Skin of body (tissue), 2 donors: ENCODE measurements around the gene KLHL18. TPM values are rescaled to one million over a fixed set of nuclear protein-coding genes. Genes with fewer than 3 reads are reported as not detected.
"Not testable (repeated sequence)": the region's sequence is repeated elsewhere in the genome, so short reads cannot be mapped to it uniquely, and the experiment has no call there.

Source experiments
- DNase-seq: peaks from one replicate; lab custom pipeline; 2025; lab: John Stamatoyannopoulos, UW
- total RNA-seq: library from RNA; depleted of rRNA; stranded (reverse); fragments of >200 nt; gene quantifications from one replicate; pipeline ENCODE4 v1.2.3, GENCODE V29; 2014

The KLHL18 gene
- total RNA-seq: 14.0 TPM

DNA sequence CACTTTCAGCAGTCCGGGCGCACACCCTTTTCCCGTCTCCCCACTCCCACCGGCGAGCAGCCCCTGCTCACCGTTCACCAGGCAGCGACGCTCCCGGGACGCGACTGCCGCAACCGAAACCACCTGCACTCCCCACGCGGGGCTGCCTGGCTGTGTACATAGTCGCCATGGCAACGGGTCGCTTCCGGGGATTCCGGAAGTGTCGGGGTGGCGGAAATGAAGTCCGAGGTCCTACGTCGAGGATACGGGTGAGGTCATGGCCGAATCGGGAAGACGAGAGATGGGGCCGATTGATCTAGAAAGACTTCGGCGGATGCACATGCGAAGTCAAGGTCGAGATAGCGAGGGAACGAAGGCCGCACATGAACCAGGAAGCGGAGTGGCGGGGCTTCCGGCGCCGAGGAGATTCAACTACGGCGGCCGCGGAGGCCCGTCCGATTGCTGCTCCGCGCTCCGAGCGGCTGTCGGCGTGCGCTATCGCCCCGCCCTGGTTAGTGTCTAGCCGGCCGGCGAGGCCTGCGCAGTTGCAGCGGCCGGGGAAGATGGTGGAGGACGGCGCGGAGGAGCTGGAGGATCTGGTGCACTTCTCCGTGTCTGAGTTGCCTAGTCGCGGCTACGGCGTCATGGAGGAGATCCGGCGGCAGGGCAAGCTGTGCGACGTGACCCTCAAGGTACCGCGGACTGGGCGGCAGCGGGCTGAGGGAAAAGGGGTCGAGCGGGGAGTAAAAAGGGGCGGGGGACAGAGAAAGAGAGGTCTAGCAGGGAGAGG is at the start of gene KLHL18, which contains the start of gene KIF9:
KLHL18 (plus strand) TSS at position 521 of the 769 bp plus-strand sequence; CDS start at position 543, 22 bp downstream.
KIF9 (minus strand) TSS at position 376 of the 769 bp plus-strand sequence. CDS start 5,425 bp downstream, outside the sequence.
- DNase-seq: peak; percentile 94

DNA sequence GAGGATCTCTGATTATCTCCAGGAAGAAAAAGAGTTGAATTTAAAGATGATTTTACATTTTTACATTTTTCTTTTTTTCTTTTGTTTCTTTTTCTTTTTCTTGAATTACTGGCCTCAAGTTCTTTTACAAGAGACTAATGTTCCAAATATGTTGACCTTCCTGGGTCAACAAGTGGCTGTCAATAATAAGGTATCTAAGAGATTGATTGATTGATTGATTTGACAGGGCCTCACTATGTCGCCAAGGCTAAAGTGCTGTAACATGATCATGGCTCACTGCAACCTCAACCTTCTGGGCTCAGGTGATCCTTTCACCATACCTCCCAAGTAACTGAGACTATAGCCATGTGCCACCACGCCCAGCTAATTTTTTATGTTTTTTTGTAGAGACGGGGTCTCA is 44.7 kb upstream of the KLHL18 start:
- no peak for DNase-seq

DNA sequence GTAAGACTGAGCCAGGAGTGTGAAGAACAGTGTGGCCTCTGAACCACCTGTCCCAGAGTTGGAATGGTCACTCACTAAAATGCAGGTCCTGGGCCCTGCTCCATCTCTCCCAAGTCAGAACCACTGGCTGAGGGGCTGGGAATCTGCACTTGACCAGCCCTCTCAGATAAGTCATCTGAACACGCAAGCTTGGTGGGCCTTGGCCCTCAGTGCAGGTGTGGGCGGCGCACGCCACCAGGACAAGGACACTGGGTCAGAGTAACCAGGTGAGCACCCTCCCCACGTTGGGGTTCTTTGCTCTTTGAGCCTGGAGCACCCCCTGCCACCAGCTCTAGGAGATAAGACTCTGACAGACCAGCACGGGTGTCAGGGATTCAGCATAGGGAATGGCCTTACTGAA is 42.8 kb upstream of the KLHL18 start:
- no peak for DNase-seq

DNA sequence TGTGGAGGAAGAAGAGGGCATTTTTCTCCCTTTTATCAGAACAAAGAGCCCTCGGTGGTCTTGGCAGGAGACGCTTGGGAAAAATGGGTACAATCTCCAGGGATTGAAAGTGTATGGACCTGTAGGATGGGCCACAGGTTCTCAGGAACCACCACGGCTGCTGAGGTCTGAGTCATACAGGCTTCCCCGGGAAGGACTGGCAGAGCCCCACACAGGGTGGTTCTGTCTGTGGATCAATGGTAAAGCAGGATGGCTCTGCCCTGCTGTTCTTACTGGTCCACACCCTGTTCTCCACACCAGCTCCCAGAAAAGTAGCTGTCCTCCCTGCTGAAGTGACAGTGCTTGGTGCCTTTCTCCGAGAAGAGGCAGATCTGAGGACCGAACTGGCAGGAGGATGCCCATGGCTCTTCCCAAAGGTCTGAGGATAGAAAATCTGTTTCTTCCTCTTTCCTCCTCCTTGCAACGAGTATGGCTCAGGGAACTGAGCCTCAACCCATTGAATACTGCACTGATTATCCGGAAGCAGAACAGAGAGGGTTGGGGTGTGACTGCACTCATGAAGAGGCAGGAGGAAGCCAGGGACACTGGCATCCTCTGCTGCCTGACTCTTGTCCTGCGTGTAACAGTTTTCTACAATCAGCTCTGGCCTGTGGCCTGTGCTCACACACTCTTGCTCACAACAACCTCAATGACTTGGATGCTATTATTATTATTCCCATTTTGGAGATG is 39.2 kb upstream of the KLHL18 start:
- no peak for DNase-seq

DNA sequence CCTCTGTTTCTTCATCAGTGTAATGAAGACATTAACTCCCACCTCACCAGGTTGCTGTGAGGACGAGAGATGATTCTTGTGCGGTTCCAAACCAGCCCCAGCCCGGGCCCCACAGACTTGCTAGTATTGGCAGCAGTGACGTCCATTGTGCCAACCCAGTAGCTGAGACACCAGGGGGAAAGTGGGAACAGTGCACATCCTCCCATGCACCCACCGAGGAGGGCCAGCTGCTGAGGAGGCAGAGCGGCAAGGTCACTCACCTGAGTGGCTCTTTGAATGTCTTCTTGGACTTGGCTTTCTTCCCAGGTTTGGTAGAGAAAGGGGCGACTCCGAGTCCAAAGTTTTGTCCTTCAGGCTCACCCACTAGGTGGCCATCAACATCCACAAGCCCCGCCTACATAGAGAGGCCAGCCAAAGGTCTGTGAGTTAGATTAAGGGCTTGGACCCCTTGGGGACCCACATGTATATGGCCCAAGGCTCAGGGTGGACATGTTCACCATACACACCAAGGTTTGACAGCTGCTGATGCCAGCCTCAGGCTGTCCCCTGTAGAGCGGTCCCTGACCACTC is 38.1 kb upstream of the KLHL18 start:
- no peak for DNase-seq

DNA sequence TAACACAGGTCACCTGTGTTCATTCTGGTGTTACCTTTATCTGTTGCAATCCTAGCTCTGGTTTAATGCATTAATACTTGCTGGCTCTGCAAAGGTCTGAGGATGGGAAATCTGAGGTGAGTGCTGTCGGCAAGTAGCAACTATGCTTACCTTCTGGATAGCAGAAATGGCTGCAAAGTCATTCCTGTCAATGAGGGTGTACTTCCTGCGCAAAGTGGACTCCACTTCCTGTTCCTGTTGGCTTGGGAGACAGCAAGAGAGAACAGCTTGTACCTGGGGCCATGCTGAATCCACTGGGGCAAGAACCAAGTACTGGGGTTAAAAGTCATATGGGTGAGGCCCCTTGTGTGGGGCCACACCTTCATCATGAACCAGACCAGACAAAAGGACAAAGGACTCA is 37.5 kb upstream of the KLHL18 start:
- DNase-seq: no peak

DNA sequence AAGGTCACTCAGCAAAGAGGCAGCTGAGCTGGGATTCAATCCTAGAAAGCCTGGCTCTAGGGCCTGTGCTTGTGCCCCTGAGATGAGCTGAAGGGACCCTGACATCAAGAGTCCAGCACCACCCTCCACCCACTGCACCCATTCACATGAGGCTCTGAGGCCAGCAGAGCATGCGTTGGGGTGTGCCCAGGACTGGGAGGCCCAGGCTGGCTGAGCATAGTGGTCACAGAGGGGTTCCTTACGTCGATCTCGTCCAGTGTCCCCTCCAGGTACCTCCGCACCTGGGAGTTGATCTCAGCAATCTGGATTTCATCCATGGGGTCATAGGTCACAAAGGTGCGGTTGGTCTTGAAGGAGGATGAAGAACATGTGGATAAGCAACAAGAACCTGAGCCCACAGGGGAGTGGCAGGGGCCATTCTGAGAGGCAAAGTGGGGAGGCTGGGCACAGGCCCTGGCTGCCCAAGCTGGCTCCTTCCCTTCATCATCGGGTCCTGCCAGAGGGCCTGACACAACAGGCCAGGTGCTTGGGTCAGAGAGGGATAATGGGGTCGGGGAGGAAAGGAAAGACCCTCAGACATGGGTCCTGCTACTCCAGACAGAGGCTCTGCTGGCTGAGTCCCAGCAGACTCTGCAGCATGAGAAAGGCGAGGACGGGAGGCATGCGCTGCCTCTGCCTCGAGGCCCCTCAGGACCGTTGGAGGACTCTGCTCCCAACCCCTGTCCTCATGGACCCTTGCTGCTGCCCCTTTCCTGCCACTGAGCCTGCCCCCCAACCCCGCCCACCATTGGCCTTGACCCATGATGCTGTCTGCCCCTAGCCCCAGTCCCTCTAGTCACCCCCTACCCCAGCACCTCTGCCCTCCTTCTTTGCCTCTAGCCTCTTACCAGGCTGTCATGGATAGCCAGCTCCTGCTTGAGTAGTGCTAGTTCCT is 35.3 kb upstream of the KLHL18 start:
- no peak for DNase-seq

DNA sequence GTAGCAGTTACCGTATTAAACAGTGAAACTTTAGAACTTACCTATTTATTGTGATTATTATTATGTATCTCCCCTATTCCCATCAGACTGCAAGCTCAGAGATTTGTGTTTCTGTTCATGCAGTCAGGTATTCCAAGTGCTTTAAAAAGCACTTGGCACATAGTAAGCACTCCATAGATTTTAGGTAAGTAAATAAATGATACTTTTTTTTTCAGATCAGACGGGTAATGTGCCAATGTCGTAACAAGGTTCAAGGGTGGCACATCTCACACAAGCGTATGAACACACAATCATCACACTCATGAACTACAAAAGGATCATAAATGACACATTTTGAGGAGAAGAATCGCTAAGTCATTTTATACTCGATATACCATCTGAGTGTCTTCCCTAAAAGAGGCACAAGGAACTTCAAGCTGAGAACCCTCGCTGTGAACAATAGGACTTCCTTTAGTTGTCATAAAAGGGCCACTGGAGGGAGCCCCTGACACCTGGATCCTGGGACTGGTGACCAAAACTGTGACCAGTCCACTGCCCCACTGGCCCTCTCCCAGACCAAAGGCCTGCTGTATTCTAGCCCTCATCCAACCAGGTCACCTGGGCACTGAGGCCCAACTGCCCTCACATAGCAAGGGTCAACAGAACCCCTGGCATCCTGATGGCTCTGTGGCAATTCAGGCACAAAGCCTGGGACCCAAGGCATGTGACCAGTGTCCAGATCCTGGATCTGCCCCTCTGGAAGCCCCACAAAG is 32.3 kb upstream of the KLHL18 start:
- DNase-seq: no peak

DNA sequence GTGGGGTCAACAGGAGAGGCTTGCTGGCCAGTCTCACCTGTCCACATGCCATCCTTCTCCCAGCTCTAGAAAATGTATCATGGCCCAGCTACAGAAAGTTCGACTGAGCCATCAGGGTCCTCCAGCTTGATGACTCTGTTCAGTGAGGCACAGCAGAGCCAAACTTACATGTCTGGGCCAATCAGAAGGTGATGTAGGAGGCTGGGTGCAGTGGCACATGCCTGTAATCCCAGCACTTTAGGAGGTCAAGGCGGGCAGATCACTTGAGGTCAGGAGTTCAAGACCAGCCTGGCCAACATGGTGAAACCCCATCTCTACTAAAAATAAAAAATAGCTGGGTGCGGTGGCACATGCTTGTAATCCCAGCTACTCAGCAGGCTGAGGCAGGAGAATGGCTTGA is 31.7 kb upstream of the KLHL18 start:
- not testable (repeated sequence) for DNase-seq

DNA sequence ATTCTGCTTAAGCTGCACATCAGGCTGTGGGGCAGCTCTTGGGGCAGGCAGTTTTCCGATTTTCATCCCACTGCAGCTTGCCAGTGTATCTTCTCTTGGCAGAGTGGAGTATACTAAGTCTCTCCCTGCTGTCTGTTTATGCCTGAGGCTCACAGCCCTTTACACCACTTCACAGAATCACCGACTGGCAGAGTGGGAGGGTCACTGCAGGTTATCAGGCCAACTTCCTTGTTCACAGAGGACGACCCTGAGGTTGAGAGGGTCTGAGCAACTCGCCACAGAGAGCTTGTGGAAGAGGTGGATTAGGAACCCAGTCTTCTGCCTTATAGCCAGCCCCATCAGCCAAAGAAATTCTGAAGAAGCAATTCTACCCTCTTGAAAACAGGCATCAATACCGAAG is 31.1 kb upstream of the KLHL18 start:
- no peak for DNase-seq

DNA sequence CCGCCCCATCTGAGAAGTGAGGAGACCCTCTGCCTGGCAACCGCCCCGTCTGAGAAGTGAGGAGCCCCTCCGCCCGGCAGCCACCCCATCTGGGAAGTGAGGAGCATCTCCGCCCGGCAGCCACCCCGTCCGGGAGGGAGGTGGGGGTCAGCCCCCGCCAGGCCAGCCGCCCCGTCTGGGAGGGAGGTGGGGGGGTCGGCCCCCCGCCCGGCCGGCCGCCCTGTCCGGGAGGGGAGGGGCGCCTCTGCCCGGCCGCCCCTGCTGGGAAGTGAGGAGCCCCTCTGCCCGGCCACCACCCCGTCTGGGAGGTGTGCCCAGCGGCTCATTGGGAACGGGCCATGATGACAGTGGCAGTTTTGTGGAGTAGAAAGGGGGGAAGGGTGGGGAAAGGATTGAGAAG is 26.4 kb upstream of the KLHL18 start:
- DNase-seq: not testable (repeated sequence)

DNA sequence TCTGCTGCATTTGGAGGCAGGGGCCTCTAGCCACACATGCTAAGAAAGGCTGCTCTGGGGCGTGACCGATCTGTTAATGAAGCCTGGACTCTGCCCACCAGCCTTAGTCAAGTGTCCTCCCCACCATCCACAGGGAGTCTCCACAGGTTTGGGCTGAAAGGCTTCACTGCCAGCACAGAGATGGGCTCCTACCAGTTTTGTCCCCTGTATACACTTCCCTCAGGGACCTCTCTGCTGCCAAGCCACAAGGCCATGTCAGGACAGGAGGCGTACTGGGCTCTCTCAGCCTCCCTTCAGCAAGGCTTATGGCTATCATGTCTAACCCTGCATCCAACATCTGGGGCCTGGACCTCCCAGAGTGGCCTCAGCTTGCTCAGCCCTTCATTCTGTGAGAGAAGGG is 23.6 kb upstream of the KLHL18 start:
- no peak for DNase-seq

DNA sequence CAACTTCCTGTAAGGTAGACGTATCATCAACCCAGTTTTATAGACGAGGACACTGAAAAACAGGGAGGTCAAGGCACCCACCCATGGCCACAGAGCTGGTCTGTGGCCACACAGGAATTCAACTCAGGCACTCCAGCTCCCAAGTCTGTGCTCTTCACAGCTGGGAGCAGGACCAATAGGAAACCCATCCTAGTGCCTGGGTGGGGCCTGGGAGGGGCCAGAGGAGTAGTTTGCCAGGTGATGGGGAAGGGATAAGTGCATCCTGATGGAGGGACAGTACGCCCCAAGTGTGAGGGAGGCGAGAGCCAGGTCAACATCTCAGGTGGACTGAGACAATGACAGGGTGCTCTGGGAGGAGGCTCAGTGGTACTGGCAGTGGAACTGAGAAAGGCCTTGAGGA is 22.1 kb upstream of the KLHL18 start:
- no peak for DNase-seq

DNA sequence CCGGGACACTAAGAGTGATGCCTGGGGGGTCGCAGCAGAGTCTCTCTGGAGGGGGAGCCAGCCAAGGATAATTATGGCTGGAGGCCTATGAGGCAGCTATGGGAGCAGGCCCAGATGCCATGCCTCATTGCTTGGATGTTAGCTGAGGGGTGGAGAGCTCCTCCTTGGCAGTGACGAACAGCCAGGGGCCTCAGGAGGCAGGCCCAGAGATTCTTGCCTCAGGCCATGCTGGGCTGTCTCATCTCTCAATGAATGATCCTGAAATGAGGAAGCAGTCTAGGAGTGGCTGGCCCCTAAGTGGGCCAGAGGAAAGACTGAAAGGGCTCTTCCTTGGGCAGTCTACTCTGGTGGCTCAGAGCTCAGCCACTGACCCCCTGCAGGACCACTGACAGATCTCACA is 21.4 kb upstream of the KLHL18 start:
- DNase-seq: no peak

DNA sequence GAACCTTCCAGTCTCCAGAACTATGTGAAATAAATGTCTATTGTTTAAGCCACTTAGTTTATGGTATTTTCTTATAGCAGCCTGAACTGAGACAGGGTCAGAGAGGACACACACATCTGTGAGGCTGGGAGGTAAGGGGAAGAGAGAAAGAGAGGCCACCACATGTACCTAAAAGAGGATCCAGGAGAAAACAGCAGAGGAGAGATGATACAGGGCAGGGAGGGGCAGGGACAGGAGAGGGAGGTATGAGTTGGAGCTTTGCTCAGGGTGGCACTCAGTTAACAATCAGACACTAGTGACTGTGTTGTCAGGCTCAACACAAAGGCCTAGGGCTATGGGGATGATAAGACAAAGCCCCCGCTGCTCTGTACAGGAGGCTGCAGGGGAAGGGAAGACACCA is 17.7 kb upstream of the KLHL18 start:
- no peak for DNase-seq

DNA sequence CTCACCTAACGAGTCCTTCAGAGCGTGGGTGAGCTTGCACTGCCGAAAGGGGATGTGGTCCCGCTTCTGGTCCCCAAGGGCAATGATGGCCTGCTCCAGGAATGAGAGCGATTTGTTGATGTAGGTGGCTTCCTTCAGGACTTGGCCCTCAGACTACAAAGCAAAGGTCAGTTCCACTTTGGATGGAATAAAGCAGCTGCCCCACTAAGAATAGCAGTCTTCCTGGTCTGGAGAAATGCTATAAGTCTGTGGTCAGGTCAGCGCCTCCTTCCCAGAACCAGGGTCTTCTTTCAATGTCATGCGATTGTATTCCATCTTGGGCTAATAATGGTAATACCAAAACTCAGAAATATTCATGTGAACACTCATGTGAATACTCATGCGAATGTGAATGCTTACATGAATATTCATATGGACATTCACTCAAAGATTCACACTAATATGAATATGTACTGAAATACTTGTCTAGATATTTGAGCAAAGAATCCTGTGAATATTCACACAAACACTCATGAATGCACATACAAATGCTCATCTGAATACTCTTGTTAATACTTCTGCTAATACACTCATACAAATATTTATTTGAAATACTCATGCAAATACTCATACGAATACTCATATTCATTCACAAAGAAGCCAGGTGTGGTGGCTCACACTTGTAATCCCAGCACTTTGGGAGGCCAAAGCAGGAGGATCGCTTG is 16.9 kb upstream of the KLHL18 start:
- DNase-seq: no peak

DNA sequence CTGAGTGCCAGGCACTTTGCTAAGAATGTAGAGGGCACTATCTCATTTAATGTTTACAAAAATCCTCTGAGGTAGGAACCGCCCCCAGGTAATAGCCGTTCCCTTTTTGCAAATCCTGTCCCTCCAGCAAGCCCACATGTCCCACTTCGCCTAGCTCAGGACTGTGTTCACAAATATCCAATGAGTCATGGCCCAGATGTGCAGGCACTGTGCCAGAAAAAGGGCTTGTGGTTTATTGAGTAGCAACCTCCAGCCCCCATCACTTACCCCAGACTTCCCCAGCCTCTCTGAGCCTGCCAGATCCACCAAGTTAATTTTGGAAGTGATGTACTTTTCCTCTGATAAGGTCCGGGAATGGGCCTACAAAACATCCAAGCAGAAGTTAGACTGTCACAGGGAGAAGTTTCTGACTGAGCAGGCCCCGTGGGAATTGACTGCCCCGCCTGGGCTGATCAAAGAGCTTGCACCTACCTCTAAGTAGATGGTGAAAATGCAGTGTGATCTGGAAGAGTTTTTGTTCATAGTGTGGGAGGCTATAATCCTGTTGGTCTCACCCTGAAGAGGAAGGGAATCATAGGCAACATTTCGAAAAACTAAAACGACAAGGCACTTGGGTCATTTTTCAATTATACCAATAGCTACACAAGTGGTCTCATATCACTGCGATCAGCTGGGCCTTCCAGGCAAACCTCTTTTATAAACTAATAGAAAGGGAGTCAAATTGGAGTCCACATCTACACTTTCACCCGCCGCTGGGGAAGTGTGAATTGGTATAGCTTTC is 15.8 kb upstream of the KLHL18 start:
- peak; percentile 63 for DNase-seq

DNA sequence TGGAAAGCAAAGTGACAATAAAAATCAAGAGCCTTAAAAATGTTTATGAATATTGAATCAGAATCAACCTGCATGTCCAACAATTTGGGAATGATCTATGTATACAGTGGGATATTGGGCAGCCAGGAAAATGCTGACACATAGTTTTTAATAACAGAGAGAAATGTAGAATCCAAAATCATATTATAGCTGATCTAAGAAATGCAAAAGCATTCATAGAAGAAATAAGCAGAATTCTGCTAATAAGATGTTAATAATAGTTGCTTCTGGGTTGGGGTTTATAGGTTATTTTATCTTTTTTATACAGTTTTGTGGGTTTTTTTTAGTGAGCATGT is 15.3 kb upstream of the KLHL18 start:
- no peak for DNase-seq

DNA sequence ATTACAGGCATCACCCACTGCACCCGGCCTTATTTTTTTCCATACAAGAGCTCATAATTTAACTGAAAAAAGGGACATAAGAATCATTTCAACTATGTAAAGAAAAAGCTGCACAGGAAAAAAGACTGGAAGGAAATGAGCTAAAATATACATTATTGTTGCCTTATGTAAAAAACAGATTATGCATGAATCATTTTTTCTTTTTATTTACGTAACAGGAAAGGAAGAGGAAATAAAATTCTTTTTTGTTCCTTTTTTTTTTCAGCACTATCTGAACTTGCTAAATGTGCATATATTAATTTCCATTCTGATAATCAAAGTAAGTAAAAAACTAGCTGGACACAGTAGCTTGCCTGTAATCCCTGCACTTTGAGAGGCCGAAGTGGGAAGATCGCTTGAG is 12.2 kb upstream of the KLHL18 start:
- no peak for DNase-seq
